CD1c-positive myeloid dendritic cell (primary cell): ENCODE results near the gene SLC28A1.
"Not testable (repeated sequence)": the region's sequence is repeated elsewhere in the genome, so short reads cannot be mapped to it uniquely, and the experiment has no call there.

ENCODE experiments used
- DNase-seq: peaks from one replicate; pipeline ENCODE4 v3.0.0-alpha.2; 2016; ENCODE audit errors: extremely low spot score

The SLC28A1 gene

GRCh38 chr15:84861781-84862180, 22.7 kb upstream of the SLC28A1 start:
- no peak for DNase-seq

GRCh38 chr15:84862214-84862975, 22.1 kb upstream of the SLC28A1 start:
- DNase-seq = no peak

DNA sequence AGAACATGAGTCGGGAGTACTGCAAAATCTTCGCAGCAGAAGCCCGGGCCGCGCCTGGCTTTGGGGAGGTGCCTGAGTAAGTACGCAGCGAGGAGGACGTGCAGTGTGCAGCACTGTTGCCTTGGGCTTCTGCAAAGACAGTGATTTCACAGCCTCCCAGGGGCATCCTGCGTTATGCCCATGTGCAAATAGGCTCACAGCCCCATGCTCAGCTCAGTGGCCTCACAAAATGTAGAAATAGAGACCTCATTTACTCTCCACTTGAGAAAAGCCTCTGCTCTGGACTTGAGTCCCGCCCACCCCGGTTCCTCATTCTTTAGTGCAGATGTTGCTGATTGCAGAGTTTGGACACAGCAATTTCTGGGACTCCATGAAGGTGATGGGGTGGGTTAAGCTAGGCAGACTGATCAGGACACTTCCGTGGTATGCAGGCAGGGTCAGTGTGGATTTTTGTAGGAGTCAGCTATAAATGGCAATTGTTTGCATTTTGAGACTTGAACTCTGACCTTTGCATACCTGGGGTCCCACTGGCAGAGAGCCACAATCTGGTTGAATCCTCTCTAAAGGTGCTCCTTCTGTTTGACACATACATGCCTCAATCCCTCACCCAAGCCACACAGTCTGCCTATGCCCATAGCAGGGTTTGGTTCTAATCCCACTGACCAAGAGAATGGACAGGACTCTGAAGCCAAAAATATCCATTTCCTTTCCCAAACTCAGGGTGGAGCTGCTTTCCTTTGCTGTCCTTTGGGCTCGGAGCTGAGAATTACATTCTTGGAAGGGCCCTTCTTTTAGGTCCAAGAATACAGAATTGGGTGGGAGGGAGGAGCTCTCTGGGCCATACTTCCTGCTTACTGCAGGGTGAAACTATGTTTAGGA, 20.7 kb upstream of the SLC28A1 start:
- DNase-seq = peak; percentile 23

DNA sequence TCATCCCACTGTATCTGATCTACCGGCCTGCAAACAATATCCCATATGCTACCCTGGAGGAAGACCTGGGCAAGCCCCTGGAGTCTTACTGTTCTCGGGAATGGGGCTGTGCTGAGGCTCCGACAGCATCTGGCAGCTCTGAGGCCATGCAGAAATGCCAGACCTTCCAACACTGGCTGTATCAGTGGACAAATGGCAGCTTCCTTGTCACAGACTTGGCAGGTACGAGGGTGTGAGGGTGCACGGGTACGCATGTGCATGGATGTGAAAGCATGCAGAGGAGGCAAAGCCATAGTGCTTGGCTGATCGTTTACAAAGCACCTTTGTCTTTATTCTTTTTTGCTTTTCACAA, 20.0 kb upstream of the SLC28A1 start:
- no peak for DNase-seq

DNA sequence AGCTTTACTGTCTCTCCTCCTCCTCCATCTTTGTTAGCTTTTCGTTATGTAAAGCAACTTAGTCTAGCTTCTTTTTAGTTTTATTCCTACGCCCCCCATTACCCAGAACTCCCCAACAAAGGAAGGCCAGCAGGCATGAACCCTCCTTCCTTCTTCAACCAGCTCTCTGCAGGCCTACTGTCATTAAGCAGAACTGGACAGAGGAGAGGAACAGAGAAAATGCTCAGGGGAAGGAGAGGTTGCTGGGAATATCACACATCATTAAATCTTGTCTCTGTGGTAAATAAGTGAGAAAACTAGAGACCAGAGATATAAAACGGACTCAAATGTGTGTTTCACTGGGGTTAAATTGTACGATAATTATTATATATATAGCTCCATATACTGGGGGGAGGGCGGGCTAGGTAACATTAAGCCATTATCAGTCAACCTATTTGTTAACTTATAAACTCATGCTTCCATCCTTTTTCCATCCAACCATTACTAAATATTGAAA, 19.3 kb upstream of the SLC28A1 start:
- no peak for DNase-seq

GRCh38 chr15:84868037-84868880, 16.2 kb upstream of the SLC28A1 start:
- no peak for DNase-seq

DNA sequence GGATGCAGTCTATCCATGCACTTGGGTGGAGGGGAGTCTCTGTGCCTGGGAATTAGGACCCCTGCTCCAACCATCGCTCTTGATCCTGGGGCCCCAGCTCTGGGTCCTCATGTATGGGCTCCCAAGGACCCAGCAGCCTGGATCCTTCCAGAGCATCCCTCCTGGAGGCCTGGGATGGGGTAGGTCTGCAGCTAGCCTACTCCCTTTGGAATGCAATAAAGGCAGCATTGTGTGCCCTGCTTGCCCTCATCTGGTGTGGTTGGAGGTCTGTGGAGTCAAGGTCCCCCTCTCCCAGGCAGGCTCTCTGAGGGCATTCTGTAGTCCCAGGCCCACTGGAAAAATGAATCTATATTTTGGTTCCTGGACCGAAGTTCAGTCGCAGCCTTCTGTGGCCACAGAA, 15.0 kb upstream of the SLC28A1 start:
- DNase-seq = no peak

GRCh38 chr15:84871428-84871985, 13.0 kb upstream of the SLC28A1 start:
- DNase-seq = no peak

- DNase-seq = no peak
These were observed 12.2 kb upstream of the SLC28A1 start for GRCh38 chr15:84872009-84872910.

- DNase-seq = no peak
These were observed 10.5 kb upstream of the SLC28A1 start for GRCh38 chr15:84873997-84874396.

DNA sequence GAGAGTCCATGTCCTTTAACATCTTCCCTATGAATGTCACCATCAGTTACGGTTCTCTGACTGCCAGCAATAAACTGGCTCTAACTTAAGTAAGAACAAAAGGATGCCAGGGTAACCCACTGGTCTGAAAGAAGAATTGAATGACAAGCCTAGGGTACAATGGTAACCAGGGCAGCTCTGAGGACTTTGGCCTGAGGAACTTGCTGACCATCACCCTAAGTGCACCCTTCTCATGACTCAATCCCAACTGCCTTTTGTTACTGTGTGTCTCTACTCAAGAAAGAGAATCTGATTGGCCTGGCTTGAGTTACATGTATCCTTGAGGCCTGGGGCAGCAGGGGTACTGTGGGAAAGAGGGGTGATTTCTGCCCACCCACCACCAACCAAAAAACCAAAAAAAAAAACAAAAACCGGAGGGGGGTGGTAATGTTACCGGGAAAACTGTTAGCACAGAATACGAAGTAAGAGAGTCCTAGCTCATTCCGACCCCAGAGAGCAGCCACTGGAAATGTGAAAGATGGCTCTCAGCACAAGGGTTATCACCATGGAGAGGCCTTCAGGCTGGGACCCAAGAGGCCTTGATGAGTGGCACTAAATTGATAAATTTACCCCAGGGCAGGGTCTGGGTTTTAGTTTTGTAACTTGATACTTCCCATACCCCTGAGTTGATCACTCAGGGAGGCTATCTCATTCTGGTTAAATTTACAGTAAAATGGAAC, 9.3 kb upstream of the SLC28A1 start:
- DNase-seq = no peak

DNA sequence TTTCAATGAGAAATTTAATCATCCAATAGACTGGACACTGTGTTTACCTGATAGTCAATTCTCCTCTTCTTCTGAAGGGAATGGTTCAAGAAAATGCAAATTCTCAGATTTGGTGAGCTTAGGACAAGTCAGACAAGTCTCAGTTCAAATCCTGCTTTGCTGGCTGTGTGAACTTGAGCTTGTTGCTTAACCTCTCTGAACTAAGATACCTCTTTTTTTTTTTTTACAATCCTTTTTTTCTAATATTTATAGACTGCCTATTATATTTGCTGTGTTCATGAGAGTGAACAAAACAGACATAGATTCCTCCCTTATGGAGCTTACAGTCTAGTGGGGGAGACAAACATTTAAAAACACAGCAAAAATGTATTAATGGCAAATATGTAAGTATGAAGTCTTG, 8.2 kb upstream of the SLC28A1 start:
- DNase-seq = no peak

DNA sequence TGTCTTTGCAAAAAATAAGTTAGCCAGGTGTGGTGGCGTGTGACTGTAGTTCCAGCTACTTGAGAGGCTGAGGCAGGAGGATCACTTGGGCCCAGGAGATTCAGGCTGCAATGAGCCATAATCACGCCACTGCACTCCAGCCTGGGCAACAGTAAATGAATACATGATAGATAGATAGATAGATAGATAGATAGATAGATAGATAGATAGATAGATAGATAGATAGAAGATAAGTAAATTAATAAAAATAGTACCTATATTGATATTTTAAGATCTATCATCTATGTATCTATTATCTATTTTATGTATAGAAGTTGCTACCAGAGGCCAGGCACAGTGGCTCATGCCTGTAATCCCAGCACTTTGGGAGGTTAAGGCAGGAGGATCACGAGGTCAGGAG, 6.8 kb upstream of the SLC28A1 start:
- not testable (repeated sequence) for DNase-seq

GRCh38 chr15:84878504-84878903, 6.0 kb upstream of the SLC28A1 start:
- DNase-seq = peak; percentile 65

DNA sequence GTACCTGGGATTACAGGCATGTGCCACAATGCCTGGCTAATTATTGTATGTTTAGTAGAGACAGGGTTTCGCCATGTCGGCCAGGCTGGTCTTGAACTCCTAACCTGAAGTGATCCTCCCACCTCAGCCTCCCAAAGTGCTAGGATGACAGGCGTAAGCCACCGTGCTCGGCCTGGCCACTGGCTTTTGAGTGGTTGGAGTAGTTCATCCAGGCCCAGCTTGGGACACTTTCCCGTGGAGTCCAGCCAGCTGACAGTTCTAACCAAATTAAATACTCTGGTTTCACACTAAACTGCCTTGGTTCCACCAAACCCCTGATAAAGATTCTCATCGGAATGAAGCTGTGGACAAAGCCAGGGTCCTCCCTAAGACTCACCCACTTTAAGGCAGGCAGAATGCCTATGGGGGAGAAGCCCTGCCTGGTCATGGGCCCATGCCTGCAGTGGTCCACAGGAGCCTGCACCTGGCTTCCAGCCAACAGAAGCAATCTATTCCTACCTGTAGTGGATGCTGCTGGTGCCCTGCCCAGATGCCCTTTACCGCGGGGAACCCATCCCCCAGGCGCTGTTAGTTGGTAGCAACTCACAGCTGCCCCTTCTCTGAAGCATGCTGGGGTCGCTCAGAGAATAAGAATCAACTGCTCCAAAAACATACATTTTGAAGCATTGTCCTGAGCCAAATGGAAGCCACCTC, 5.2 kb upstream of the SLC28A1 start:
- no peak for DNase-seq

DNA sequence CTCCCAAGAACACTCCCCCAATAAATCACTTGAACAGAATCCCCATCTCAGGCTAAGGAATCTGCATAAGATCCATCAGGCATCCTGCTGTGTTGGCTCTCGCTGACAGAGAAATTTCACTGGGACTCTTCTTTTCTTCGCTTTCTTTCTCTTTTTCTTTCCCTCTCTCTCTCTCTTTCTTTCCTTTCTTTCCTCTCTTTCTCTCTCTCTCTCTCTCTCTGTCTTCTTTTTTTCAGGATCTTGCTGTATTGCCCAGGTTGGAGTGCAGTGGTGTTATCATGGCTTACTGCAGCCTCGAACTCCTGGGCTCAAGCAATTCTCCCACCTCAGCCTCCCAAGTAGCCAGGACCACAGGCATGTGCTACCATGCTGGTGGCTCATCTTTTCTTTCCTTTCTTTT, 4.5 kb upstream of the SLC28A1 start:
- DNase-seq = no peak

- DNase-seq = no peak
These were observed 3.5 kb upstream of the SLC28A1 start for GRCh38 chr15:84880822-84881519.

DNA sequence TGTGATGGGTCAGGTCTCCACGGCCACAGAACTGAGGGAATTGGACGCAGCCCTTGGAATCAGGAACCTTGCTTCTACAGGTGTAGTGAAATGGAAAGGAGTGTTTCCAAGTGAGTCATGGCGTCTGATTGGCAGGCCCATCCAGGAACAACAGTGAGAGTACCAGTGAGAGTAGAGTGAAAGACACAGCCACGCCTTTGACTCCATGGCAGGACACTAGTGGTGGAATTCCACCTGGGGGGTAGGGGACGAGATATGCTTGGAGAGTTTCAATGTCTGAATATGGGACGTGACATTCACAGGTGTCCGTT, 3.0 kb upstream of the SLC28A1 start:
- no peak for DNase-seq

- DNase-seq = no peak
These were observed 996 bp upstream of the SLC28A1 start for GRCh38 chr15:84883466-84883865.
